Central memory CD8-positive, alpha-beta T cell (primary cell): ENCODE measurements around the gene ZCCHC13.
"Not testable (repeated sequence)": the region's sequence is repeated elsewhere in the genome, so short reads cannot be mapped to it uniquely, and the experiment has no call there.

Experiments
- ATAC-seq: fragments of 150-1000 bp; cut with Tn5 transposase; replicated peaks from 2 replicates; pipeline ENCODE4 v1.10.0; 2022; ENCODE audit warnings: mild to moderate bottlenecking, moderate FRiP score, moderate number of reproducible peaks; ENCODE audit not compliant: poor library complexity, severe bottlenecking; ENCODE audit errors: extremely low read depth
- DNase-seq, 2 donors: peaks; one replicate each; pipeline ENCODE4 v3.0.0; 2021; ENCODE audit warnings: low spot score in 2 of 2
- H3K27ac Mint-ChIP-seq: one replicate; pipeline ENCODE4 v1.8.0; 2022; ENCODE audit warnings: low read depth, mild to moderate bottlenecking, moderate library complexity, mixed read lengths
- H3K27me3 Mint-ChIP-seq: one replicate; pipeline ENCODE4 v1.8.0; 2022; ENCODE audit warnings: mixed read lengths
- H3K36me3 Mint-ChIP-seq: one replicate; pipeline ENCODE4 v1.8.0; 2022; ENCODE audit warnings: mild to moderate bottlenecking, moderate library complexity, mixed read lengths; ENCODE audit not compliant: insufficient read depth
- H3K4me1 Mint-ChIP-seq: one replicate; pipeline ENCODE4 v1.8.0; 2022; ENCODE audit warnings: mixed read lengths
- H3K4me3 Mint-ChIP-seq: one replicate; pipeline ENCODE4 v1.8.0; 2022; ENCODE audit warnings: mild to moderate bottlenecking, moderate library complexity, mixed read lengths
- H3K9me3 Mint-ChIP-seq: one replicate; pipeline ENCODE4 v1.8.0; 2022; ENCODE audit warnings: mixed read lengths

Gene ZCCHC13

DNA sequence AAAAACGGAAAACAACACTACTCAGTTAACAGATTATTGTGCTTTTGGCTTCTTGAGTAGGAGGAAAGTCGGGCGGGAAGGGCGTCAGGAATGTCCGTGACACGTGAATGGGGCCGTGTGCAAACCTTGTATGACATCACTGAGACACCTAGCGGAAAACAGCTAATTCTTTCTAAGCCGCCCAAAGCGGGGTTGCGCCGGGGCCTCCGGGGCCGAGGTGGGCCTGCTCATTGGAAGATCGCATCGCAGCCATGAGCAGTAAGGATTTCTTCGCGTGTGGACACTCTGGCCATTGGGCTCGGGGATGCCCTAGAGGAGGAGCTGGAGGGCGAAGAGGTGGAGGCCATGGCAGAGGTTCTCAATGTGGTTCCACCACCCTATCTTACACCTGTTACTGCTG, at the start of gene ZCCHC13:
TSS of gene ZCCHC13 (plus strand) at position 165 of the 400 bp plus-strand sequence. CDS start at position 252, 87 bp downstream.
- Mint-ChIP-seq H3K27ac (no peak within 1 kb of the TSS), H3K36me3 (no peaks in the 10 kb centered on the region), H3K9me3 (no peaks in the 10 kb centered on the region), H3K4me1 (no peaks in the 10 kb centered on the region), H3K4me3 (no peak within 1 kb of the TSS), H3K27me3 (no peaks in the 10 kb centered on the region)
- no peak for ATAC-seq
- no peak for DNase-seq

- DNase-seq, H3K27me3 Mint-ChIP-seq, H3K4me3 Mint-ChIP-seq, ATAC-seq, H3K4me1 Mint-ChIP-seq, H3K9me3 Mint-ChIP-seq, H3K27ac Mint-ChIP-seq: not testable (repeated sequence)
- H3K36me3 Mint-ChIP-seq = peaks cover 17% of the 10 kb centered on the region
Measured at GRCh38 chrX:74258111-74258510, 45.9 kb upstream of the ZCCHC13 start.

DNA sequence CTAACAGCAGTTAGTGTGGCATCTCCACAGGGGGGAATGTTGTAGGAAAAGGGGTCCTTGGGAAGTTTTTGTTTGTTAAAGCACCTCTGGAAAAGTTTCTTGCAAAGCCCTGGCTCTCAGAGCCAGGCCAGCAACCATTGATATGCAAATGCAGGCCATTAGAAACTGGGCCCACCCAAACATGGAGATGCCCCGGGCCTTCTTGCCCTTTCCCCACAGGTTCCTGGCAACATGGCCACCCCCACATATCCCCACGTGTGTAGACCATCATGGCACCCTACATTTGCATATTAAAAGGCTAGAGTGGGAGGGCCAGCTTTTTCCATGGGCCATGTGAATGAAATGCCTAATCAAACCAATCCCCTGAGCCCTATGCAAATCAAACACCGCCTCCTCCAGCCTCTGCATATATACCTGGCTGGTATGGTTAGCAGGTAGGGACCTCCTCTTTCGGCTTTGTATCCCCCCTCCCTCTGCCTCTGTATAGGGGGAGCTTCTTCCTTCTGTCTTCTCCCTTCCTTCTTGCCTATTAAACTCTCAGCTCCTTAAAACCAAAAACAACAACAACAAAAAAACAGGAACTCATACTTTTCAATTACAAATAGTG, 44.0 kb upstream of the ZCCHC13 start:
- no peaks in the 10 kb centered on the region for H3K4me1 Mint-ChIP-seq
- no peak for ATAC-seq
- peaks cover 21% of the 10 kb centered on the region for H3K36me3 Mint-ChIP-seq
- no peak overlapping the region for H3K4me3 Mint-ChIP-seq
- no peaks in the 10 kb centered on the region for H3K27me3 Mint-ChIP-seq
- no peak overlapping the region for H3K27ac Mint-ChIP-seq
- no peaks in the 10 kb centered on the region for H3K9me3 Mint-ChIP-seq
- DNase-seq = no peak

DNA sequence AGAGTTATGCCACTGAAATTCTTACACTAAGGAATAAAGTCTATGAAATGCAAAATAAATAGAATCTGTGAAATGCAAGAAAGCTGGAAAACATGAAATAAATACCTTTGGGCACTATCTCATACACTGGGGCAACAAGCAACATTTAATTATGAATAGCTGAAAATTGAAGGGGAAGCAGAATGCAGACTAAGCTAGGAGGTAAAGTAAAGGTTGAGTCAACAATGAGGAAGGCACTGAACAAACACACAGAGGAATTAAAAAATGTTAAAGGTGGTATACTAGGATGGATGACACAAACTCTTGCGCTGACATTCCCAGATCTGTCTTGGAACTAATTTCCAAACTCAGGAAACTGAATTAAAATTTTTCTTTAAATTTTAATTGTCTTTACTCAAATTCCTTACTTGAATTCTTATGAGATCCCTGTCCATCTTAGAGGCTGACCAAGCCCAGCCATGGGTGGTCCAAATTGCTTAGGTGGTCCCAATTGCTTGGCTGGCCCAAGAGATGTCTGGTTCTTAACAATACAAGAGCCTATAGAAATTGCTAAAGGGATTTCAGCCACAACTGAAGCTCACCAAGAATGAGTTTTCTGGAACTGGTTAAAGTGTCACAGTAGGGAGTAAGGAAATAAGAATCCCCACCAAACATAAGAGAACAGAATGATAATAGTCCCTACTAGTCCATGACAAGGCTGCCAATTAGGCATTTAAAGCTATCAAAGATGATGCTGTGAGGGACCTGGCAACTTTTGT, 41.3 kb upstream of the ZCCHC13 start:
- Mint-ChIP-seq H3K9me3 (no peaks in the 10 kb centered on the region), H3K27ac (no peak overlapping the region), H3K4me1 (no peaks in the 10 kb centered on the region), H3K27me3 (no peaks in the 10 kb centered on the region), H3K4me3 (no peak overlapping the region), H3K36me3 (peaks cover 22% of the 10 kb centered on the region)
- ATAC-seq = no peak
- no peak for DNase-seq

GRCh38 chrX:74270393-74270792, 33.6 kb upstream of the ZCCHC13 start:
- Mint-ChIP-seq H3K27ac (no peak overlapping the region), H3K36me3 (peaks cover 28% of the 10 kb centered on the region), H3K4me3 (no peak overlapping the region), H3K27me3 (no peaks in the 10 kb centered on the region), H3K4me1 (peaks cover 24% of the 10 kb centered on the region), H3K9me3 (no peaks in the 10 kb centered on the region)
- DNase-seq (no peak), ATAC-seq (no peak)

- Mint-ChIP-seq H3K27ac (no peak overlapping the region), H3K9me3 (no peaks in the 10 kb centered on the region), H3K4me1 (peaks cover 24% of the 10 kb centered on the region), H3K36me3 (peaks cover 39% of the 10 kb centered on the region), H3K4me3 (no peak overlapping the region), H3K27me3 (no peaks in the 10 kb centered on the region)
- ATAC-seq (no peak), DNase-seq (no peak)
Measured at GRCh38 chrX:74272230-74272629, 31.8 kb upstream of the ZCCHC13 start.

DNA sequence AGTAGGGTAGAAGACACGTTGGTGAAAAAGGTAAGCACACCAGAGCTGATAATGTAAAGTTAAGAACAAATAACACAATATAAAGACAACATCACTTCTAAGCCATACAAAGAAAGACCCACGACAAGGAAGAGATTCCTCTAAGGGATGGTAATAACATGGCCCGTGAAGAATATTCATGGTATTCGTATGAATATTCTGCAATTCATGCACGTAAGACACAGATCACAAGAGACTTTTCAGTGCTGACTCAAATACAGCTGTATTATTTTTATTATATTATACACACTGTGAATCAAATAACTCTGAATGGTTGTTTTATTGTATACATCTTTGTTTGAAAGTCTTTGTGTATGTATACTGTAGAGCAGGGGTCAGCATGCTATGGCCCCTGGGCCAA, 29.5 kb upstream of the ZCCHC13 start:
- Mint-ChIP-seq H3K9me3 (no peaks in the 10 kb centered on the region), H3K4me1 (peaks cover 15% of the 10 kb centered on the region), H3K27me3 (no peaks in the 10 kb centered on the region), H3K4me3 (no peak overlapping the region), H3K36me3 (peaks cover 50% of the 10 kb centered on the region), H3K27ac (no peak overlapping the region)
- DNase-seq = no peak
- ATAC-seq = no peak

- H3K4me1 Mint-ChIP-seq = no peaks in the 10 kb centered on the region
- no peaks in the 10 kb centered on the region for H3K9me3 Mint-ChIP-seq
- no peaks in the 10 kb centered on the region for H3K27me3 Mint-ChIP-seq
- H3K27ac Mint-ChIP-seq = no peak overlapping the region
- peaks cover 59% of the 10 kb centered on the region for H3K36me3 Mint-ChIP-seq
- DNase-seq (no peak), ATAC-seq (no peak)
- no peak overlapping the region for H3K4me3 Mint-ChIP-seq
Measured at GRCh38 chrX:74277320-74277719, 26.7 kb upstream of the ZCCHC13 start.

- no peak overlapping the region for H3K4me3 Mint-ChIP-seq
- no peak for ATAC-seq
- H3K4me1 Mint-ChIP-seq = no peaks in the 10 kb centered on the region
- H3K36me3 Mint-ChIP-seq = peaks cover 60% of the 10 kb centered on the region
- no peaks in the 10 kb centered on the region for H3K27me3 Mint-ChIP-seq
- no peak overlapping the region for H3K27ac Mint-ChIP-seq
- H3K9me3 Mint-ChIP-seq = no peaks in the 10 kb centered on the region
- DNase-seq = no peak
Measured at GRCh38 chrX:74277846-74278245, 26.1 kb upstream of the ZCCHC13 start.

DNA sequence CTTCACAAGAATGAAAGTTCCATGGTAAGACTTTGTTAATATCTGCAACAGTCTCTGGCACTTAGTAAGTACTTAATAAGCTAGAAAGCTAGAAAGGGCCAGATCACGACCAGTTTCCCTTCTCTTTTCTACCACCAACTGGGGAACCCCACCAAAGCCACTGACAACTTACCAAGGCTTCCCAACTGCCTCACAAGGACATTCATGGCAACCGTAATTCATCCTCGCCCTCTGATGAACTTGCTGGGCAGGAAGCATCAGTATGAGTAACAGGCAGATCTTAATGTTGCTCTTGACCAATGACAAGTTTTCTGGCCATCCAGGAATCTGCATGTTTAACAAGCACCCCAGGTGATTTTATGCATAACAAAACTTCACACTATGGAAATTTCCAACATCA, 23.2 kb upstream of the ZCCHC13 start:
- no peaks in the 10 kb centered on the region for H3K27me3 Mint-ChIP-seq
- H3K9me3 Mint-ChIP-seq = no peaks in the 10 kb centered on the region
- H3K27ac Mint-ChIP-seq = no peak overlapping the region
- H3K4me3 Mint-ChIP-seq = no peak overlapping the region
- H3K36me3 Mint-ChIP-seq = peaks cover 53% of the 10 kb centered on the region
- ATAC-seq (no peak), DNase-seq (no peak)
- H3K4me1 Mint-ChIP-seq = peaks cover 5% of the 10 kb centered on the region

DNA sequence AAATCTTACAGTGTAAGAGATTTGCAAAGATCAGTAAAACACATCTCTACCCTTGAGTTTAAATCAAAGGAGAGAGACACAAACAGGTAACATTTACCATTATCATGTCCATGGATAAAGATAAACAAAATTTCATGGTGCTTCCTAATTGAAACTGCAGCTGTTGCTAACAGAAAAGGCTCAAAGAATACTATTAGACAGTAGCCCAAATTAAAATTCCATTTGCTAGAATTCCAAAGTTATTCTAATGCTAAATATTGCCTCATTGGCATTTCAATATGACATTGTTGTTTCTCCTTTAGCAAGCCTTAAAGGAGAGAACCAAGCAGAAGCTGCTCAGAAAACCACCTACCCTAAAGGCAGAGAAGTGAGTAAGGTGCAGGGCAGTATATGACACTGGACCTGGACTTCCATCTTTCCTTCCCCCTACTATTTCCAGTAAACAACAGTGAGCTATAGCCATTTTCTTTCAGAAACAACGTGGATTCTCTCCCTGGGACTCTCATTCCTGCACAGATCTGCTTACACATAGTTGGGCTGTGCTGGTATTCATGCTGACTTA, 19.5 kb upstream of the ZCCHC13 start:
- H3K27ac Mint-ChIP-seq = no peak overlapping the region
- ATAC-seq (no peak), DNase-seq (no peak)
- peaks cover 26% of the 10 kb centered on the region for H3K36me3 Mint-ChIP-seq
- H3K4me3 Mint-ChIP-seq = no peak overlapping the region
- H3K9me3 Mint-ChIP-seq = no peaks in the 10 kb centered on the region
- H3K27me3 Mint-ChIP-seq = no peaks in the 10 kb centered on the region
- peaks cover 5% of the 10 kb centered on the region for H3K4me1 Mint-ChIP-seq

- Mint-ChIP-seq H3K27ac (no peak overlapping the region), H3K4me1 (peaks cover 5% of the 10 kb centered on the region), H3K27me3 (no peaks in the 10 kb centered on the region), H3K36me3 (peaks cover 23% of the 10 kb centered on the region), H3K4me3 (no peak overlapping the region), H3K9me3 (no peaks in the 10 kb centered on the region)
- ATAC-seq (no peak), DNase-seq (no peak)
Measured at GRCh38 chrX:74286950-74287740, 16.8 kb upstream of the ZCCHC13 start.
